Measurements from ENCODE around the gene ZNF333.
"Not testable (repeated sequence)": the region's sequence is repeated elsewhere in the genome, so short reads cannot be mapped to it uniquely, and the experiment has no call there.

ZNF333 gene

GRCh38 chr19:14699641-14700040 lies 9.8 kb downstream of the ZNF333 start:
- no peak for DNase-seq (ENCODE audit: low read depth, low spot score)

GRCh38 chr19:14700711-14701375 lies 11.0 kb downstream of the ZNF333 start:
- DNase-seq (ENCODE audit: low read depth, low spot score), result no peak

DNA sequence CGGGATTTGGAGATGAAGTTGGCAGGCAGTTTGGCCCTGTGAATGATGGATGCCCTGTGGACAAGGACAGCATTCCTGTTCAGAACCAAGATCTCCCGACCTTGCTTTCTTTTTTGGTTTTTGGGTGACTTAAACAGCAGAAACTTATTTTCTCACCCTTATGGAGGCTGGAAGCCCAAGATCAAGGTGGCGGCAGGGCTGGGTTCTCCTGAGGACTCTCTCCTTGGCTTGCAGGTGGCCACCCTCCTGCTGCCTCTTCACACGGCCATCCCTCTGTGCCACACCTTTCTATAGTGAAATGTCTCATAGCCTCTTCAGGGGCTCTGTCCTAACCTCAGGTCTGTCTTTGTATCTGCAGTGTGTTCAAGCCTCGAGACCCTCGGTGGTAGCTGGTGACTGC lies 14.0 kb downstream of the ZNF333 start:
- no peak for DNase-seq (ENCODE audit: low read depth, low spot score)

GRCh38 chr19:14704450-14704849 lies 14.6 kb downstream of the ZNF333 start:
- DNase-seq (ENCODE audit: low read depth, low spot score), result no peak

- DNase-seq (ENCODE audit: low read depth, low spot score), result no peak
These were observed 26.0 kb downstream of the ZNF333 start for GRCh38 chr19:14715841-14716240.

- no peak for DNase-seq (ENCODE audit: low read depth, low spot score)
These were observed 28.8 kb downstream of the ZNF333 start for GRCh38 chr19:14718522-14719116.

- DNase-seq (ENCODE audit: low read depth, low spot score), result no peak
These were observed 29.3 kb downstream of the ZNF333 start for GRCh38 chr19:14719162-14719561.

DNA sequence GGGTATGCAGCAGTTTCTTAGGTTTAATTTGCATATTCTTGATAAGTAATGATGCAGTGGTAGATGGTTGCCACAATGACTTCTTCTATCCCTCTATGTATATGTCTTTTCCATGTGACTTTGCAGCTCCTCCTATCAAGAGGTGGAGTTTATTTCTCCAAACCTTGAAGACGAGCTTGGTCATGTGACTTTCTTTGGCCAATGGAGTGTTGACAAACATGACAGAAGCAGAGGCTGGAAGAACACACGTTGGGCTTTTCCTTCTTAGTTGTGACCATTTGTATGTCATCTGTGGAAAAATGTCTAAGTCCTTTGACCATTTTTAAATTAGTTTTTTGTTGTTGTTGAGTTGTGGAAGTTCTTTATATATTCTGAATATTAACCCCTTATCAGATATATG lies 32.3 kb downstream of the ZNF333 start:
- DNase-seq (ENCODE audit: low read depth, low spot score), result no peak

GRCh38 chr19:14728595-14728994 lies 38.7 kb downstream of the ZNF333 start:
- DNase-seq (ENCODE audit: low read depth, low spot score), result no peak

GRCh38 chr19:14731200-14731599 lies 41.4 kb downstream of the ZNF333 start:
- DNase-seq (ENCODE audit: low read depth, low spot score), result no peak

GRCh38 chr19:14732510-14732909 lies 42.7 kb downstream of the ZNF333 start:
- no peak for DNase-seq (ENCODE audit: low read depth, low spot score)

DNA sequence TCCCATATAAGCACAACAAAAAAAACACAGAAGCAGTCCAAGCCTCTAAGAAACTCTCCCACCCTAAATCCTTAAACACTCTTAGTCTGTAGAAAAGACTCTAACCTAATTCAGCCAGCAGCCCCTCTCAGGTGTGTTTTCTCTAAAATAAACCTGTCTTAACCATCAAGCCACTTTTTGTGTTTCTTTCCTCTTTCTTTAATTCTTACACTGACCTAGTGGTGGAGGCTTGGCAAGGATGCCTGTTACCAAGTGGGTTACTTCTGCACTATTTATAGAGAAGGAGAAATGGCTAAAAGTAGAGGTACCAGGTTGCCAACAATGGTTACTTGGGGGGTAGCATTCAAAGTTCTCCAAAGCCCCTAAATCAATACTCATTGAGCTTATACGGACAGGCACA lies 43.7 kb downstream of the ZNF333 start:
- DNase-seq (ENCODE audit: low read depth, low spot score), result no peak

DNA sequence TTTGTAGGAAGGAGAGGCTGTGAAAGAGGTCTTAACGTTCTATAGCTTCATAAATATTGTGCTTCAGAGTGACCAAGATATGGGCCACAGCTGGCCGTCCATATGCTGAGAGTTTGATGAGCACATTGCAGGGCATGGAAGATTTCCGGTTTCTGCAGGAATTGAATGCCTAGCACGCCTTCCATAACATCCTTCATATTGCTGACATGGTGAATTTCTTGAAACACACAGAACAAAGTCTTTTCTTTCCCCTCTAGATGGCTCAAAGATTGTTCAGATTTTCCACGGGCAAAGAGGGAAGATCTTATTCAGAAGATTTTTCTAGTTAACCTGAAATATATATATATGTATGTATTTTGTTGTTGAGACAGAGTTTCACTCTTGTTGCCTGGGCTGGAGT lies 46.1 kb downstream of the ZNF333 start:
- DNase-seq (ENCODE audit: low read depth, low spot score), result no peak

GRCh38 chr19:14746886-14747285 lies 57.0 kb downstream of the ZNF333 start:
- no peak for DNase-seq (ENCODE audit: low read depth, low spot score)

- DNase-seq (ENCODE audit: low read depth, low spot score), result no peak
These were observed 58.8 kb downstream of the ZNF333 start for GRCh38 chr19:14748601-14749000.

DNA sequence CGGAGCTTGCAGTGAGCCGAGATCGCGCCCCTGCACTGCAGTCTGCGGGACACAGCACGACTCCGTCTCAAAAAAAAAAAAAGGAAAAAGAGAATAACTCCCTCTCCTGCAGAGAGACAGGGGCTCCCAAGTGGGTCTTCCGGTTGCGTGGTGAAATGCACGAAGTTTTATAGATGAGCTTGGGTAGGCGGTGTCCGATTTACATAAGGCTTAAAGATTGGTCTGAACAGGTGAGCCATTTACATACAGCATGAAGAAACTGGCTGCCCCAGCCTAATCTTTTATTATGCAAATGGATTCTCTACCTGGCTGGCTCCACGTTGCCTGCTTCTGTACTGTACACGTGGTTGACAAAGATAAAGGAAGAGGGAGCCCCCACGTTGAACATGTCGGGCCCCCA lies 69.0 kb downstream of the ZNF333 start:
- DNase-seq (ENCODE audit: low read depth, low spot score), result no peak

GRCh38 chr19:14761607-14762006 lies 71.8 kb downstream of the ZNF333 start:
- DNase-seq (ENCODE audit: low read depth, low spot score), result no peak

DNA sequence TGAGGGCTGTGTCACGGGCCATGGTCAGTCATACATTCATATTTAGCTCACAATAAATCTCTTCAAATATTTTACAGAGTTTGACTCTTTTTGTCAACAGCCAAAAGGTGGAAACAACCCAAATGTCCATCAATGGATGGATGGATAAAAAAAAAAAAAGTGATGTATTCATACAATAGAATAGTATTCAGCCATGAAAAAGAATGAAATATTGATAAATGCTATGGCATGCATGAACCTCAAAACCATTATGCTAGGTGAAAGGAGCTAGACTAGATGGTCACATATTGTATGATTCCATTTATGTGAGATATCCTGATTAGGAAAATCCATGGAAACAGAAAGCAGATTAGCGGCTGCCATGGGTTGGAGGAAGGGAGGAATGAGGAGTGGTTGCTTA lies 72.3 kb downstream of the ZNF333 start:
- no peak for DNase-seq (ENCODE audit: low read depth, low spot score)

DNA sequence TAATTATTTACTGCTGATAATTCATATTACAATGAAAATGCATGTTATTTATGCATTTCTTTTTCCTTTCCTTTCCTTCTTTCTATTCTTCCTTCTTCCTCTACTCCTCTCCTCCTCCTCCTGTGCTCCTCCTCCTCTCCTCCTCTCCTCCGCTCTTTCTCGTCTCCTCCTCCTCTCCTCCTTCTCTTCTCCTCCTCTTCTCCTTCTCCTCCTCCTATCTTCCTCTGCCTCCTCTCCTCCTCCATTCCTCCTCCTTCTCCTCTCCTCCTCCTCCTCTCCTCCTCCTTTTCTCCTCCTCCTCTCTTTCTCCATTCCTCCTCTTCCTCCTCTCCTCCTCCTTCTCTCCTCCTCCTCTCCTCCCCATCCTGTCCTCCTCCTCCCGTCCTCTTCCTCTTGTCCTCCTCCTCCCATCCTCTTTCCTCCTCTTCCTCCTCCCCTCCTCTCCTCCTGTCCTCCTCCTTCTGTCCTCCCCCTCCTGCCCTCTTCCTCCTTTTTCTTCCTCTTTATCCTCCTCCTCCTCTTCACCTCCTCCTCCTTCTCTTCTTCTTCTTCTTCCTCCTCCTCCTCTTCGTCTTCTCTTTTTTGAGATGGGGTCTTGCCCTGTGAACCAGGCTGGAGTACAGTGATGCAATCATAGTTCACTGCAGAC lies 73.8 kb downstream of the ZNF333 start:
- no peak for DNase-seq (ENCODE audit: low read depth, low spot score)

- no peak for DNase-seq (ENCODE audit: low read depth, low spot score)
These were observed 74.6 kb downstream of the ZNF333 start for GRCh38 chr19:14764401-14764800.

DNA sequence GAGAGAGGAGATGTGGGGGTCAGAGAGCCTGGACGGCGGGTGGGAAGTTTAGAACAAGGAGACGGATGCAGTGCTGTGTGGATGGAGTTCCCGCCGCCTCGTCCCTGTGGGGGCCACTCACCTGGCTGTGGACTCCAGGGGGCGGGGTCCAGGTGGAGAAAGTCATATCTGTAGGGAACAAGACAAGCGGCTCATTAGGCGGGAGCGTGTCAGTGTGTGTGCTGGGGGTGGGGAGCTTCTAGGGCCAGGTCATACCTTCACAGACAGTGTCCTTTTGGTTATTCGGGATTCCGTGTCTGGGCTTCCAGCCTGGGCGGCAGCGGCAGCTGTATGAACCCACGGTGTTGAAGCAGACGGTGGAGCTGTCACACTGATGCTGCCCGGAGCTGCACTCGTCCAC lies 75.6 kb downstream of the ZNF333 start:
- not testable (repeated sequence) for DNase-seq (ENCODE audit: low read depth, low spot score)

GRCh38 chr19:14765841-14766240 lies 76.0 kb downstream of the ZNF333 start:
- DNase-seq (ENCODE audit: low read depth, low spot score), result not testable (repeated sequence)

DNA sequence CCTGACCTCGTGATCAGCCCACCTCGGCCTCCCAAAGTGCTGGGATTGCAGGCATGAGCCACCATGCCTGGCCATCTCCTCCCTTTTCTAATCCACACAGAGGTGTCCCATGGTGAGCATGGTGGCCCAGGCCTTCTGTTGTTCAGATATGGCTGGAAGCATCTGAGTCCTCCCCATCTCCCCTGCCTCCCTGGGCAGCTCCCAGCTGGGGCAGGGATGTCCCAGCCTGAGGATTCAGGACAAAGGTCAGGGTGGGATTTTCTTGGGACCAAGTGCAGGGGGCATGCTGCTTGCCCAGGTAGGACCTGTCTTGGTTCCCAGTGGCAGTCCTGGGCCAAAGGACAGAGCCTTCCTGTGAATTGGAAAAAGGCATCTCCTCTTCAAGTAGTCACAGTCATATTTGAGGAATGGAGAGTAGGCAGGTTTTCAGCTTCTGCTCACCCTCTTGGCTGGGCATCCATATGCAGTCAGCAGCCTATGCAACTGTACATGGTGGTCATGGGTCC lies 77.7 kb downstream of the ZNF333 start:
- no peak for DNase-seq (ENCODE audit: low read depth, low spot score)
